Stimulated activated CD8-positive, alpha-beta memory T cell treated with anti-CD3 and anti-CD28 coated beads, Interleukin-7, amount 100 ng/mL, for 1 hour (primary cell): ENCODE measurements around the gene GPN2.

ENCODE experiments used
- DNase-seq, 2 donors: peaks; one replicate each; pipeline ENCODE4 v3.0.0-alpha.2; 2020; ENCODE audit warnings: low read depth in 2 of 2

GPN2 gene

GRCh38 chr1:26889551-26890466 is at the start of gene GPN2:
TSS of gene GPN2 (minus strand) at chr1:26890283. CDS start at chr1:26890096, 187 bp downstream.
- peak; percentile 58 to 62 for DNase-seq

GRCh38 chr1:26938659-26939025 is 48.6 kb upstream of the GPN2 start:
- DNase-seq: no peak

GRCh38 chr1:26938004-26938658 is 48.0 kb upstream of the GPN2 start:
- DNase-seq: no peak

GRCh38 chr1:26936823-26937222 is 46.7 kb upstream of the GPN2 start:
- no peak for DNase-seq

GRCh38 chr1:26932531-26932930 is 42.4 kb upstream of the GPN2 start:
- no peak for DNase-seq

GRCh38 chr1:26923711-26924110 is 33.6 kb upstream of the GPN2 start:
- DNase-seq: no peak

- no peak for DNase-seq
Measured at GRCh38 chr1:26922901-26923300, 32.8 kb upstream of the GPN2 start.

- DNase-seq: no peak
Measured at GRCh38 chr1:26922431-26922729, 32.3 kb upstream of the GPN2 start.

GRCh38 chr1:26921540-26922430 is 31.7 kb upstream of the GPN2 start, which contains the start of gene NUDC:
TSS of gene NUDC (plus strand) at chr1:26921743. CDS start at chr1:26921849, 106 bp downstream.
- peak; percentile 91 for DNase-seq

GRCh38 chr1:26921126-26921539 is 31.1 kb upstream of the GPN2 start:
- DNase-seq: no peak

GRCh38 chr1:26915204-26915842 is 25.2 kb upstream of the GPN2 start:
- DNase-seq: no peak

- DNase-seq: no peak
Measured at GRCh38 chr1:26913754-26914619, 23.9 kb upstream of the GPN2 start, which contains the start of gene NR0B2. TSS of gene NR0B2 (minus strand) at chr1:26913975. CDS start at chr1:26913940, 35 bp downstream.

GRCh38 chr1:26913389-26913753 is 23.3 kb upstream of the GPN2 start:
- no peak for DNase-seq

- no peak for DNase-seq
Measured at GRCh38 chr1:26912147-26912490, 22.0 kb upstream of the GPN2 start.

GRCh38 chr1:26911399-26912146 is 21.5 kb upstream of the GPN2 start:
- no peak for DNase-seq

GRCh38 chr1:26910343-26911160 is 20.5 kb upstream of the GPN2 start:
- no peak for DNase-seq

- no peak for DNase-seq
Measured at GRCh38 chr1:26909951-26910342, 19.9 kb upstream of the GPN2 start.

- DNase-seq: no peak
Measured at GRCh38 chr1:26907071-26907917, 17.2 kb upstream of the GPN2 start.
